ENCODE results near the gene AKNA. TPM values are rescaled to one million over a fixed set of nuclear protein-coding genes. Genes with fewer than 3 reads are reported as not detected.

AKNA gene
- total RNA-seq, 1 experiment from 2014 or later, result 10.1 TPM

DNA sequence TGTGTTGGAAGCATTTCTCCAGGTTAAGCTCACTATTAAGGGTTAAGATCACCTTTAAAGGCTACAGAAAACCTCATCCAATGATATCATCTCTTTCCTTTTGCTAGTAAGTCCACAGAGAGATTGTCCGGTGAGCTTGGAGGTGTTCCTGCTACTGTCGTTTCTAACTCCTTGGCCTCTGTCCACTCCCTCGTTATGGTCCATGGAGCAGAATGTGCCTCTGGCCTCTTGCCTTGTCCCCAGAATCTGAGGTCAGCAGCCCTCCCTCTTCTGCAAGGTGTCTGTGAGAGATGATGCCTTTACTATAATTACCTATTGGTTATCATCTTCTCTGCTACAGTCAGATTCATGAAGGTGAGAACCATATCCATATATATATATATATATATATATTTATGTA lies 43.1 kb downstream of the AKNA start:
- no peaks in the 10 kb centered on the region for H3K9me3 ChIP-seq (ENCODE audit: control insufficient read depth, insufficient read depth, low read depth, low read length)
- H3K4me3 ChIP-seq (ENCODE audit: low read depth in 2 of 2, low read length in 2 of 2), result no peak overlapping the region
- BruUV-seq (replicated peaks), result no TSS peak
- DNase-seq (ENCODE audit: low read depth, low spot score) (no peak), ATAC-seq (no peak)
- TF ChIP-seq, protein P1, sequence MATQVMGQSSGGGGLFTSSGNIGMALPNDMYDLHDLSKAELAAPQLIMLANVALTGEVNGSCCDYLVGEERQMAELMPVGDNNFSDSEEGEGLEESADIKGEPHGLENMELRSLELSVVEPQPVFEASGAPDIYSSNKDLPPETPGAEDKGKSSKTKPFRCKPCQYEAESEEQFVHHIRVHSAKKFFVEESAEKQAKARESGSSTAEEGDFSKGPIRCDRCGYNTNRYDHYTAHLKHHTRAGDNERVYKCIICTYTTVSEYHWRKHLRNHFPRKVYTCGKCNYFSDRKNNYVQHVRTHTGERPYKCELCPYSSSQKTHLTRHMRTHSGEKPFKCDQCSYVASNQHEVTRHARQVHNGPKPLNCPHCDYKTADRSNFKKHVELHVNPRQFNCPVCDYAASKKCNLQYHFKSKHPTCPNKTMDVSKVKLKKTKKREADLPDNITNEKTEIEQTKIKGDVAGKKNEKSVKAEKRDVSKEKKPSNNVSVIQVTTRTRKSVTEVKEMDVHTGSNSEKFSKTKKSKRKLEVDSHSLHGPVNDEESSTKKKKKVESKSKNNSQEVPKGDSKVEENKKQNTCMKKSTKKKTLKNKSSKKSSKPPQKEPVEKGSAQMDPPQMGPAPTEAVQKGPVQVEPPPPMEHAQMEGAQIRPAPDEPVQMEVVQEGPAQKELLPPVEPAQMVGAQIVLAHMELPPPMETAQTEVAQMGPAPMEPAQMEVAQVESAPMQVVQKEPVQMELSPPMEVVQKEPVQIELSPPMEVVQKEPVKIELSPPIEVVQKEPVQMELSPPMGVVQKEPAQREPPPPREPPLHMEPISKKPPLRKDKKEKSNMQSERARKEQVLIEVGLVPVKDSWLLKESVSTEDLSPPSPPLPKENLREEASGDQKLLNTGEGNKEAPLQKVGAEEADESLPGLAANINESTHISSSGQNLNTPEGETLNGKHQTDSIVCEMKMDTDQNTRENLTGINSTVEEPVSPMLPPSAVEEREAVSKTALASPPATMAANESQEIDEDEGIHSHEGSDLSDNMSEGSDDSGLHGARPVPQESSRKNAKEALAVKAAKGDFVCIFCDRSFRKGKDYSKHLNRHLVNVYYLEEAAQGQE (IDR thresholded peaks at IDR 0.05; ENCODE audit: insufficient read depth in 1 of 2, low read depth in 2 of 2, low read length in 1 of 2), result no peak
- TF ChIP-seq SIN3A (IDR thresholded peaks at IDR 0.05; ENCODE audit: borderline replicate concordance, insufficient read depth, low read depth, low read length) (no peak), POLR2AphosphoS5 (IDR thresholded peaks at IDR 0.05; ENCODE audit: low read depth, low read length) (no peak), TCF7L2 (IDR thresholded peaks at IDR 0.05; ENCODE audit: low read depth, low read length) (no peak), CTCF (IDR thresholded peaks at IDR 0.05) (no peak)
- in situ Hi-C loops (cut with HindIII; ENCODE audit: low pct_unique_long_range_greater_than_20kb, low sequenced_read_pairs), result no loop called here
- no peaks in the 10 kb centered on the region for H3K36me3 ChIP-seq (ENCODE audit: control insufficient read depth, insufficient read depth, low read length)
- no peak overlapping the region for H3K27ac ChIP-seq (ENCODE audit: low read length)
- no peaks in the 10 kb centered on the region for H3K27me3 ChIP-seq (ENCODE audit: control insufficient read depth, insufficient read depth, low read length)
- CTCF ChIA-PET, result no interaction called here
- intact Hi-C loops (cut with micrococcal nuclease; ENCODE audit: unreplicated experiment), result no loop called here
- no peaks in the 10 kb centered on the region for H3K4me1 ChIP-seq (ENCODE audit: control insufficient read depth, insufficient read depth, low read length)
- POLR2A ChIA-PET, result no interaction called here

- no peaks in the 10 kb centered on the region for H3K9me3 ChIP-seq (ENCODE audit: control insufficient read depth, insufficient read depth, low read depth, low read length)
- H3K27ac ChIP-seq (ENCODE audit: low read length), result no peak overlapping the region
- ChIA-PET CTCF (no interaction called here), POLR2A (interaction anchor here (0.6 kb wide), 1 partner anchor 196 kb away, joined by 5 read pairs; no protein-coding TSS in a partner anchor)
- no peak overlapping the region for H3K4me3 ChIP-seq (ENCODE audit: low read depth in 2 of 2, low read length in 2 of 2)
- H3K27me3 ChIP-seq (ENCODE audit: control insufficient read depth, insufficient read depth, low read length), result no peaks in the 10 kb centered on the region
- no peak for DNase-seq (ENCODE audit: low read depth, low spot score)
- intact Hi-C loops (cut with micrococcal nuclease; ENCODE audit: unreplicated experiment) (no loop called here), in situ Hi-C loops (cut with HindIII; ENCODE audit: low pct_unique_long_range_greater_than_20kb, low sequenced_read_pairs) (no loop called here)
- H3K4me1 ChIP-seq (ENCODE audit: control insufficient read depth, insufficient read depth, low read length), result no peaks in the 10 kb centered on the region
- no TSS peak for BruUV-seq (replicated peaks)
- no peak for ATAC-seq
- TF ChIP-seq TCF7L2 (IDR thresholded peaks at IDR 0.05; ENCODE audit: low read depth, low read length), result no peak
- TF ChIP-seq POLR2AphosphoS5 (IDR thresholded peaks at IDR 0.05; ENCODE audit: low read depth, low read length), result no peak
- no peak for TF ChIP-seq CTCF (IDR thresholded peaks at IDR 0.05)
- TF ChIP-seq, protein P1 (IDR thresholded peaks at IDR 0.05; ENCODE audit: insufficient read depth in 1 of 2, low read depth in 2 of 2, low read length in 1 of 2), result no peak
- TF ChIP-seq SIN3A (IDR thresholded peaks at IDR 0.05; ENCODE audit: borderline replicate concordance, insufficient read depth, low read depth, low read length), result no peak
- H3K36me3 ChIP-seq (ENCODE audit: control insufficient read depth, insufficient read depth, low read length), result no peaks in the 10 kb centered on the region
These were observed 43.6 kb downstream of the AKNA start for GRCh38 chr9:114344188-114344566.
